Caco-2 (cell line): ENCODE results near the gene ADCY1. TPM values are rescaled to one million over a fixed set of nuclear protein-coding genes. Genes with fewer than 3 reads are reported as not detected.

Experiments
- BruUV-seq: library from RNA; stranded (reverse); fragments of 400-500 nt; replicated peaks from 2 replicates; lab custom pipeline; 2021; lab: Mats Ljungman, UMichigan
- CTCF ChIA-PET: fragments of 300-600 bp; sonication (Branson Sonifier 250); formaldehyde crosslinking; loops from one replicate; lab custom pipeline; 2022; ENCODE audit warnings: antibody characterized with exemption; lab: Charles Lee
- POLR2A ChIA-PET: fragments of 300-600 bp; sonication (Branson Sonifier 250); formaldehyde crosslinking; loops from one replicate; lab custom pipeline; 2022; ENCODE audit warnings: antibody characterized with exemption; lab: Charles Lee
- DNase-seq, 2 experiments: peaks; one replicate each; pipeline versions ENCODE4 v3.0.0 to v3.0.0-alpha.2; 2020 to 2022
- H3K27me3 ChIP-seq: replicated peaks from 2 replicates; pipeline ENCODE4 v1.6.0; 2011; ENCODE audit warnings: low read length; ENCODE audit not compliant: control insufficient read depth, insufficient read depth
- H3K36me3 ChIP-seq: 2 replicates; pipeline ENCODE4 v1.5.1; 2011; ENCODE audit warnings: low read length; ENCODE audit not compliant: control insufficient read depth, insufficient read depth
- H3K4me1 ChIP-seq: fragments of 250-450 bp; sonication (Bioruptor Pico); 2 replicates; pipeline ENCODE4 v1.5.1; 2020; ENCODE audit warnings: mild to moderate bottlenecking
- H3K4me3 ChIP-seq: 2 replicates; pipeline ENCODE4 v1.5.1; 2011; ENCODE audit warnings: low read depth, mild to moderate bottlenecking, control low read depth, low read length
- H3K9me3 ChIP-seq: fragments of 250-450 bp; sonication (Bioruptor Pico); 2 replicates; pipeline ENCODE4 v1.5.1; 2020; ENCODE audit warnings: mild to moderate bottlenecking, moderate library complexity
- H3K27ac Mint-ChIP-seq: one replicate; pipeline ENCODE4 v1.8.0; 2022; ENCODE audit warnings: mixed read lengths; ENCODE audit not compliant: unreplicated experiment
- H3K27me3 Mint-ChIP-seq: one replicate; pipeline ENCODE4 v1.8.0; 2022; ENCODE audit warnings: mixed read lengths; ENCODE audit not compliant: insufficient read depth, unreplicated experiment
- H3K36me3 Mint-ChIP-seq: one replicate; pipeline ENCODE4 v1.8.0; 2022; ENCODE audit warnings: mild to moderate bottlenecking, mixed read lengths; ENCODE audit not compliant: insufficient read depth, unreplicated experiment
- H3K4me1 Mint-ChIP-seq: one replicate; pipeline ENCODE4 v1.8.0; 2022; ENCODE audit warnings: low read depth, mixed read lengths; ENCODE audit not compliant: unreplicated experiment
- H3K4me3 Mint-ChIP-seq: one replicate; pipeline ENCODE4 v1.8.0; 2022; ENCODE audit warnings: mild to moderate bottlenecking, moderate library complexity, mixed read lengths; ENCODE audit not compliant: unreplicated experiment
- H3K9me3 Mint-ChIP-seq: one replicate; pipeline ENCODE4 v1.8.0; 2022; ENCODE audit warnings: mixed read lengths; ENCODE audit not compliant: unreplicated experiment
- CTCF ChIP-seq, 2 experiments: fragments of 200-600 bp in 1 of 2; IDR thresholded peaks; 1 replicate in 1 of 2; 2 replicates in 1 of 2; pipeline versions ENCODE4 v1.5.1 to v1.8.0; 2011 to 2022; ENCODE audit warnings: antibody characterized with exemption in 1 of 2, control low read depth in 1 of 2, inconsistent platforms in 1 of 2, low read depth in 1 of 2, low read length in 1 of 2, mild to moderate bottlenecking in 1 of 2, moderate library complexity in 1 of 2; ENCODE audit not compliant: insufficient read depth in 1 of 2, severe bottlenecking in 1 of 2, unreplicated experiment in 1 of 2
- intact Hi-C: fragments of 100-400 bp; cut with micrococcal nuclease; formaldehyde crosslinking; loops from one replicate; pipeline ENCODE4 v1.10.0; 2022; ENCODE audit not compliant: unreplicated experiment
- total RNA-seq: library from RNA; stranded (reverse); gene quantifications from 2 replicates; pipeline ENCODE4 v1.2.3, GENCODE V29; 2022

Gene ADCY1
- total RNA-seq, 1 experiment from 2014 or later = 2.9 TPM

DNA sequence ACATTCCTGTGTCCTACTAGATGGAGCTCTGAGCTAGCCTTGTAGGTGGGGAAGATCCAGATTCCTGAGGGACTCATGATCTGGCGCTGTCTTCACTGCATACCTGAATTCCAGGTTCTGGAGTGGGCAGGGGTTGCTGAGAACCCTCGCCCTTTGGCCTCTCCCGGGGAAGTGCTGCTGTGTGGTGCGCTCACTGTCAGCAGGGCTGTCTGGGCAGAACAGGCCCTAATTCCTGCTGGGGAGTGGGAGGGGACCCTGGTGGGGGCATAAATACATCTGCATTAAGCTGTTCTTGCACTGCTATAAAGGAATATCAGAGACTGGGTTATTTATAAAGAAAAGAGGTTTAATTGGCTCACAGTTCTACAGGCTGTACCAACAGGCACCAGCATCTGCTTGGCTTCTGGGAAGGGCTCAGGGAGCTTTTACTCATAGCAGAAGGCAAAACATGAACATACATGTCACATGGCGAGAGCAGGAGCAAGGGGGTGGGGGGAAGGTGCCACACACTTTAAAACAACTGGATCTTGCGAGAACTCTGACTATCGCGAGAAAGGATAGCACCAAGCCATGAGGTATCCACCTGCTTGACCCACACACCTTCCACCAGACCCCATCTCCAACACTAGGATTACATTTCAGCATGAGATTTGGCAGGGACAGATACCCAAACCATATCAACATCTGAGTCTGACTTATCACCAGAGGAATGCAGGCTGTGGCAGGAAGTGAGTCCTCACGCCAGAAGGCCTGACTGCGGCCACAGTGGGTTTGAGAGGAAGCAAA lies 115.0 kb downstream of the ADCY1 start:
- Mint-ChIP-seq H3K9me3 (no peaks in the 10 kb centered on the region), H3K27me3 (no peaks in the 10 kb centered on the region), H3K4me3 (no peak overlapping the region), H3K27ac (peak overlapping the region; percentile 86), H3K4me1 (peaks cover 40% of the 10 kb centered on the region), H3K36me3 (no peaks in the 10 kb centered on the region)
- peaks cover 43% of the 10 kb centered on the region for H3K4me1 ChIP-seq
- no peak for TF ChIP-seq CTCF (IDR thresholded peaks at IDR 0.05; ENCODE audit: insufficient read depth in 1 of 2, low read depth in 1 of 2, low read length in 1 of 2, severe bottlenecking in 1 of 2, unreplicated experiment in 1 of 2)
- DNase-seq = peak in 1 of 2 experiments; percentile 35
- CTCF ChIA-PET = no interaction called here
- H3K27me3 ChIP-seq = no peaks in the 10 kb centered on the region
- POLR2A ChIA-PET = no interaction called here
- H3K4me3 ChIP-seq = no peak overlapping the region
- H3K36me3 ChIP-seq = no peaks in the 10 kb centered on the region; the same call in 1 of the 2 replicates
- H3K9me3 ChIP-seq = no peaks in the 10 kb centered on the region
- BruUV-seq = no TSS peak
- intact Hi-C loops = no loop called here

DNA sequence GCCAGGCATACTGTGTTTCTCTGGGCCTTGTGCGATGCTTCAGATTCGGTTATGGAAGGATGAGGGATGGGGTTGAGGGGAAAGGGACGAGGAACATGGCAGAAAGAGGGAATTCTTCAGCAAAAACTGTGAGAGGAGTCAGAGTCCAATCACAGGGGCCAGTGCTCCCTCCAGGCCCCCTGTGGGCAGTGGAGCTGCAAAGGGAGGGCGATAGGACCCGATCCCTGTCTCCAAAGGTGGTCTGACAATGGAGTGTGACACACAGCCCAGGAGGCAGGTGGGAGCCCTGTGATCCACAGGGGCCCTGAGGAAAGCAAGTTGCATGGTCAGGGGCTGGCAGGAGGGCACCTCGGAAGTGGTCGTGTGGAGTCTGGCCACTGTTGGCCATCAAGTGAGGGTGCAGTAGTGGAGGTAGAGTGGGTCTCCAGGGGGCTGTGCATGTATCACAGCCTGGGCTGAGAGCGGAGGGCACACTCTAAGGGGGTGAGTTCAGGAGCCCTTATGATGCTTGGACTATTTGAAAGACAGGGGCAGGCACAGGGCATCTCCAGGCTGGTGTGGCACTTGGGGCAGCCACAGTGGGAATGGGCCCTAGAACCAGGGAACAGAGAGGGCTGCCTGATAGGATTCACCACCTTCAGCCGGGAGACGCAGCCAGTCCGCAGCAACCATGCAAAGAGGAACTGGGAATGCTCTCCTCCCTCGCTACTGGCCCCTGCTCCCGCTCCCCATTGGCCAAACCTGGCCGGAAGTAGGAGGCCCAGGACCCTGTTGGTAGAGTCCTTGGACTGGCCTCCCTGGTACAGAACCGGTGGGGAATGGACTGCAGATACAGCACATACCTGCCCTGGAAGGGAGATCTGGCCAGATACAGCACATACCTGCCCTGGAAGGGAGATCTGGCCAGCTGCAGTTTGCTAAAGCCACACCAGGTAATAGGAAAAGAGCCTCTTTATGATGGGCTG lies 115.9 kb downstream of the ADCY1 start:
- no peaks in the 10 kb centered on the region; the same call in 1 of the 2 replicates for H3K36me3 ChIP-seq
- Mint-ChIP-seq H3K4me1 (peaks cover 36% of the 10 kb centered on the region), H3K4me3 (no peak overlapping the region), H3K27me3 (no peaks in the 10 kb centered on the region), H3K27ac (peak overlapping the region; percentile 86), H3K36me3 (no peaks in the 10 kb centered on the region), H3K9me3 (no peaks in the 10 kb centered on the region)
- BruUV-seq = no TSS peak
- DNase-seq = peak in 1 of 2 experiments; percentile 25
- intact Hi-C loops = no loop called here
- H3K9me3 ChIP-seq = no peaks in the 10 kb centered on the region
- ChIA-PET POLR2A (no interaction called here), CTCF (no interaction called here)
- no peaks in the 10 kb centered on the region for H3K27me3 ChIP-seq
- peaks cover 40% of the 10 kb centered on the region for H3K4me1 ChIP-seq
- no peak for TF ChIP-seq CTCF (IDR thresholded peaks at IDR 0.05; ENCODE audit: insufficient read depth in 1 of 2, low read depth in 1 of 2, low read length in 1 of 2, severe bottlenecking in 1 of 2, unreplicated experiment in 1 of 2)
- H3K4me3 ChIP-seq = no peak overlapping the region

- H3K36me3 ChIP-seq = no peaks in the 10 kb centered on the region; the same call in 1 of the 2 replicates
- DNase-seq = peak in 1 of 2 experiments; percentile 15
- H3K36me3 Mint-ChIP-seq = no peaks in the 10 kb centered on the region
- H3K4me3 Mint-ChIP-seq = peak overlapping the region; percentile 24
- peak overlapping the region; percentile 86 for H3K27ac Mint-ChIP-seq
- TF ChIP-seq CTCF (IDR thresholded peaks at IDR 0.05; ENCODE audit: insufficient read depth in 1 of 2, low read depth in 1 of 2, low read length in 1 of 2, severe bottlenecking in 1 of 2, unreplicated experiment in 1 of 2) = no peak
- no peaks in the 10 kb centered on the region for H3K9me3 ChIP-seq
- no peaks in the 10 kb centered on the region for H3K9me3 Mint-ChIP-seq
- no TSS peak for BruUV-seq
- H3K27me3 Mint-ChIP-seq = no peaks in the 10 kb centered on the region
- H3K27me3 ChIP-seq = no peaks in the 10 kb centered on the region
- intact Hi-C loops = no loop called here
- CTCF ChIA-PET = no interaction called here
- peaks cover 31% of the 10 kb centered on the region for H3K4me1 Mint-ChIP-seq
- POLR2A ChIA-PET = no interaction called here
- H3K4me3 ChIP-seq = no peak overlapping the region
- peaks cover 39% of the 10 kb centered on the region for H3K4me1 ChIP-seq
Observed at GRCh38 chr7:45690762-45691150, 116.6 kb downstream of the ADCY1 start.
